ENCODE data around the gene FGFR2.
A peak's percentile ranks its signal among the peaks of the same experiment; 100 is the strongest.

Gene FGFR2

GRCh38 chr10:121449482-121449924 lies 148.7 kb downstream of the FGFR2 start:
- no peak overlapping the region for H3K4me3 Mint-ChIP-seq
- no peak for TF ChIP-seq CTCF (IDR thresholded peaks at IDR 0.05)
- no peaks in the 10 kb centered on the region for H3K9me3 Mint-ChIP-seq
- DNase-seq, result no peak
- peaks cover 14% of the 10 kb centered on the region for H3K27me3 Mint-ChIP-seq (ENCODE audit: low read depth, poor library complexity)
- peaks cover 39% of the 10 kb centered on the region for H3K4me1 Mint-ChIP-seq
- H3K36me3 Mint-ChIP-seq (ENCODE audit: low read depth), result no peaks in the 10 kb centered on the region
- H3K27ac Mint-ChIP-seq, result peak overlapping the region; percentile 24

- Mint-ChIP-seq H3K9me3 (no peaks in the 10 kb centered on the region), H3K4me1 (peaks cover 42% of the 10 kb centered on the region), H3K4me3 (no peak overlapping the region), H3K36me3 (ENCODE audit: low read depth) (no peaks in the 10 kb centered on the region), H3K27me3 (ENCODE audit: low read depth, poor library complexity) (peaks cover 14% of the 10 kb centered on the region), H3K27ac (peak overlapping the region; percentile 24)
- no peak for TF ChIP-seq CTCF (IDR thresholded peaks at IDR 0.05)
- no peak for DNase-seq
Measured at GRCh38 chr10:121448766-121449421, 149.3 kb downstream of the FGFR2 start.

GRCh38 chr10:121444520-121445165 lies 153.6 kb downstream of the FGFR2 start:
- Mint-ChIP-seq H3K9me3 (no peaks in the 10 kb centered on the region), H3K4me3 (no peak overlapping the region), H3K27me3 (ENCODE audit: low read depth, poor library complexity) (peaks cover 8% of the 10 kb centered on the region), H3K27ac (no peak overlapping the region), H3K36me3 (ENCODE audit: low read depth) (no peaks in the 10 kb centered on the region), H3K4me1 (peaks cover 31% of the 10 kb centered on the region)
- no peak for TF ChIP-seq CTCF (IDR thresholded peaks at IDR 0.05)
- no peak for DNase-seq

GRCh38 chr10:121442086-121442935 lies 155.9 kb downstream of the FGFR2 start:
- Mint-ChIP-seq H3K27me3 (ENCODE audit: low read depth, poor library complexity) (peaks cover 3% of the 10 kb centered on the region), H3K36me3 (ENCODE audit: low read depth) (no peaks in the 10 kb centered on the region), H3K4me1 (peaks cover 29% of the 10 kb centered on the region), H3K9me3 (no peaks in the 10 kb centered on the region), H3K4me3 (no peak overlapping the region), H3K27ac (no peak overlapping the region)
- no peak for TF ChIP-seq CTCF (IDR thresholded peaks at IDR 0.05)
- no peak for DNase-seq

- peaks cover 3% of the 10 kb centered on the region for H3K27me3 Mint-ChIP-seq (ENCODE audit: low read depth, poor library complexity)
- H3K4me1 Mint-ChIP-seq, result peaks cover 48% of the 10 kb centered on the region
- no peak overlapping the region for H3K27ac Mint-ChIP-seq
- no peak for TF ChIP-seq CTCF (IDR thresholded peaks at IDR 0.05)
- no peak overlapping the region for H3K4me3 Mint-ChIP-seq
- no peaks in the 10 kb centered on the region for H3K9me3 Mint-ChIP-seq
- no peak for DNase-seq
- no peaks in the 10 kb centered on the region for H3K36me3 Mint-ChIP-seq (ENCODE audit: low read depth)
Measured at GRCh38 chr10:121440461-121440860, 157.8 kb downstream of the FGFR2 start.

All from nephron progenitor cell (in vitro differentiated cells).